GM12801 (cell line): ENCODE measurements around the gene FIGLA.

Source experiments
- TF ChIP-seq, protein P1 (sequence below): IDR thresholded peaks from one replicate; pipeline ENCODE4 v1.5.1; 2011; ENCODE audit warnings: control low read depth; ENCODE audit not compliant: insufficient read length; ENCODE audit errors: extremely low read depth

The FIGLA gene

DNA sequence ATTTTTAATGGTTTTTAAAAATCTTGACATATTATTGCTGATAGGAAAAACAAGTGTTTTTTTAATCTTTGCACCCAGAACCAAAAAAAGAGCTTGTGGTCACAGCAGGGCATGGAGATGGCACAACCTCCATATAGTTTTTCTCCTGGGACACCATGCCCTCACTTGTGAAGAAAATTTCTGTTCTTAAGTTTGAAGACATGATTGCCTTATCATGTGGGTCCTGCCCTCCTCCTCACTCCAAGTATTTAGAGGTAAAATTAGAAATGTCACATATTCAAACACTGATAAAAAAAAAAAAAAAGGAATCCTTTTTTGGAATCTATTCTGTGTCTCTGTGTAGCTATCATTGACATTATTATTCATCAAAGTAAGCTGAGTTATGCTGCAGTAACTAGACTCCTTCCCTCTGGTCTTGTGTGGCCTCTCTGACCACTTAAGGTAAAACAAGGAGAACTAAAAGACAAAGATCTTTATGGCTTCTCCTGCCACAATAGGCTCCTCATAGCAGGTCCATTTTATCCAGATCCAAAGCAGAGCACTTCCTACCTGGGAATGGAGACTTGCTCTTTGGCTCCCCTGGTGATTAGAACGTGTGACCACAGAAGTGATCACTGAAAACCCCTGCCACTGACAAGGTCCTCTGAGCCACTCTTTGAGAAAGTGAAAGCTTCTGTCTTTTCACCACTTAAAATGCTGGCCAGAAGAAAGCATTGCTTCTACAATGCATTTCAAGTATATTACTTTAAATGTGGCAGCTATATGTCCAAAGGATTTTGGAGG lies 42.2 kb downstream of the FIGLA start:
- TF ChIP-seq, protein P1, sequence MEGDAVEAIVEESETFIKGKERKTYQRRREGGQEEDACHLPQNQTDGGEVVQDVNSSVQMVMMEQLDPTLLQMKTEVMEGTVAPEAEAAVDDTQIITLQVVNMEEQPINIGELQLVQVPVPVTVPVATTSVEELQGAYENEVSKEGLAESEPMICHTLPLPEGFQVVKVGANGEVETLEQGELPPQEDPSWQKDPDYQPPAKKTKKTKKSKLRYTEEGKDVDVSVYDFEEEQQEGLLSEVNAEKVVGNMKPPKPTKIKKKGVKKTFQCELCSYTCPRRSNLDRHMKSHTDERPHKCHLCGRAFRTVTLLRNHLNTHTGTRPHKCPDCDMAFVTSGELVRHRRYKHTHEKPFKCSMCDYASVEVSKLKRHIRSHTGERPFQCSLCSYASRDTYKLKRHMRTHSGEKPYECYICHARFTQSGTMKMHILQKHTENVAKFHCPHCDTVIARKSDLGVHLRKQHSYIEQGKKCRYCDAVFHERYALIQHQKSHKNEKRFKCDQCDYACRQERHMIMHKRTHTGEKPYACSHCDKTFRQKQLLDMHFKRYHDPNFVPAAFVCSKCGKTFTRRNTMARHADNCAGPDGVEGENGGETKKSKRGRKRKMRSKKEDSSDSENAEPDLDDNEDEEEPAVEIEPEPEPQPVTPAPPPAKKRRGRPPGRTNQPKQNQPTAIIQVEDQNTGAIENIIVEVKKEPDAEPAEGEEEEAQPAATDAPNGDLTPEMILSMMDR: no peak

DNA sequence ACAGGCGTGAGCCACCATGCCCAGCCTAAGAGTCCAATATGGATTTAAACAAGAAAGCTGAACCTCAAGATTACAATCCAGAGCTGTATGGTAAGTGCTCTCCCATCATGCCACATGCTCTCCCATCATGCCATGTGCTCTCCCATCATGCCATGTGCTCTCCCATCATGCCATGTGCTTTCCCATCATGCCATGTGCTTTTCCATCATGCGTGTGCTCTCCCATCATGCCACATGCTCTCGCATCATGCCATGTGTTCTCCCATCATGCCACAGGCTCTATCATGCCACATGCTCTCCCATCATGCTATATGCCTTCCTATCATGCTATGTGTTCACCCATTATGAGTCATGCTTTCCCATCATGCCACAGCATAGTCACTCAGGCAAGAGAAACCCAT lies 43.2 kb downstream of the FIGLA start:
- TF ChIP-seq, protein P1: no peak

DNA sequence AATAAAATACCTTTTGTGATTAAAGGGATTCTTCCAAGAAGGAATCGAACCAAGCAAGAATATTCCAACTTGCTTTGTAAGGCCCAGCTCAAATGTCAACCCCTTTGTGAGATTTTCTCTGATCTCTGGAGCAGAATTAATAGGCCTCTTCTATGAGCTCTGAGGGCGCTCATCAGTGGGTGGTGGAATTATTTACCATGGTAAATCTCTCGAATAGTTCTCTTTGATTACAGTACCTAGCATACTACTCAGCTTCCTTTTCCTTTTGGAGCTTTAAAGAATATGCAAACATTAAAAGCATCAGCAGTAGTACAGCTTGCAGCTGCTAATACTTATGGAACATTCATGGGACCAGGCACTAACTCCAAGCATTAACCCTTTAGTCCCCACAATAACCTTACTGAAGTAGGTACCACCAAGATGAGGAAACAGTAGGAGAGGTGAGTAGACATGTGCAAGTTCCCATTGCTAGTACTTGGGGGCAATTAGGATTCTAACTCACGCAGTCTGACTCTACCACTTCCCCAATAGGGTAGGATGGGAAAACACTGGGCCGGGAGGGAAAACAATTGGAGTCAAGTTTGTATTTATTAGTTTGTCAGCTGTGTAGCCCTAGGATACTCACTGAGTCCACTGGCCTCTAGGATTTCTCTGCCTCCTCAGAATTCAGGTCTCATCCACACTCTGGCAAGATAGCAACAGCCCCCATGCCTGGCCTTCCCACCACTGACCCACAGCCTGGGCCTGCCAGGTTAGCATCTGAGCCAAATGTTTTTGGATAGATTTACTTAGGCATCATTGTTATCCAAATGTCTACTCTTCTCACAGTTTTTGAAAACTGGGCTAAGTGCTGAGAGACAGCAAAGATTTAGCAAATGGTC lies 44.1 kb downstream of the FIGLA start:
- TF ChIP-seq, protein P1: no peak

DNA sequence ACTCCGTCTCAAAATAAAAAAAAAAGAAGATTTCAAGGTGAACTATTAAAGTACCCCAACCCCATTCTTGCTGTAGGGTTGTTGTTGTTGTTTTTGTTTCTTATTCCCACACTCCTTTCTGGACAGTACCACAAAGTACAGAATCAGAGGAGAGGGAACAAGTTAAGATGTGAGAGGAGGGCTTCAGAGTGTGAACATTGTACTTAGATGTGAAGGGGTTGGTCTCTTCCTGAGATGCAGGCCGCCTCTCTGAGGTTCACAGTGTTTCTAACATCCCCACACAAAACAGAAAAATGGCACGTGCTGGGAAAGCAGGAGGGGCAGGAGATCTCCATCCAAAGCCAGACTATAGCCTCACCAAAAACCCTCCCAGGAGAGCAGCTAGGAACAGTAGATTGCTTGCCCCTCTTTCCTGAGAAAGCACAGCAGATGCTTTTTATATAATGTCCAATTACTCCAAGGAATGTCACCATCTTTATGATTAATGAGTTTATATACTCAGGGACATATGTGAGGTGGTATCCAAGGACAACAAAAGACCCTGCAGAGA lies 45.1 kb downstream of the FIGLA start:
- TF ChIP-seq, protein P1: no peak

DNA sequence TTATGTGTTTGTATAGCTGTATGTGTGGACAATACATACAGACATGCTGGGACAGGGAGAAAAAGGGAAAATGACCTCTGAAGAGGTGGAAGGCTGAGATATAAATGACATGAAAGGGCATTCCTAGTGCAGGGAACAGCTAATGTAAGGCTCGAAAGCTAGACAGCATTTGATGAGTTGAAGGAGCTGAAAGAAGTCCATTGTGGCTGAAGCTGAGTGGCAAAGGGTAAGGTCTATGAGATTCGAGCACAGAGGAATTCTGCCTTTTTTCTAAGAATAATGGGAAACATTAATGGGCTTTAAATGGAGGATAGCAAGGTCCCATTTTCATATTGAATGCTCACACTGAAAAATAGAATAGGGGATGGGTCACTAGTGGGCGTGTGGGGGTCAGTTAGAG lies 46.0 kb downstream of the FIGLA start:
- TF ChIP-seq, protein P1: no peak

DNA sequence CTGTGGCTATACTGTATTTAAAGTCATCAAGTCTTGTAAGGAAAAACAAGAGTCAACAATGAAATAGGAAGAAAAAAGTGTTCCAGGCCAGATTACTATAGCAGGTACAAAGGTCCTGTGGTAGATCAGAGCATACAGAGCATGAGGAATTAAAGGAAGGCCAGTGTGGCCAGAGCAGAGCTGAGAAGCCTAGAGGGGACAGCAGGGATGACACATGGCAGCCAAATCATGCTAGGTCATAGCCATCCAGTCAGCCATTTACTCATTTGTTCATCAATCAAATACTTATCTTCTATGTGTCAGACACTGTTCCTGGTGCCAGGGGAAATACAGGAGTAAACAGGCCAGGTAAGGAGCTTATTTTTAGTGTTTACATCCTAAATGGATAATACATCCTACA lies 46.8 kb downstream of the FIGLA start:
- TF ChIP-seq, protein P1: no peak

DNA sequence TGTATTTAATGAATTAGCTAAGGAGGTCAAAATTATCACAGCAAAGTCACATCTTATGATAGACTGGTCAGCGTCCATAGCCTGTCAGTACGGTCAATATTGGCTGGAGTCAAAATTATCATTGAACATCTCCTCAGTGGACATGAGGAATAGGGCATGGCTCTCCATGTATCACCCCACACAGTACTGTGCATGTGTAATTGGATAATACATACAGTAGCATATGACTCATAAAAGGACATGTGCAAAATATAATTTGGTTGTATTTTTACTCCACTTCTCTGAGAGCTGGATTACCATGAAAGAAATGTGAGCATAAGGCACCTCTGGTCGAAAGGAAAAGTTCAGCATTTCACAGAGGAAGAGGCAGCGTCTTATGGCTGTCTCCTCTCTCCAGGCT lies 47.4 kb downstream of the FIGLA start:
- TF ChIP-seq, protein P1: no peak
